Measurements from ENCODE around the gene ACBD6. TPM values are rescaled to one million over a fixed set of nuclear protein-coding genes. Genes with fewer than 3 reads are reported as not detected.
A peak's percentile ranks its signal among the peaks of the same experiment; 100 is the strongest.

Gene ACBD6
- total and polyA plus RNA-seq, 10 of the 15 experiments (the other 5 are each of a cell fraction or from before 2014, with no cell fraction given): 15.0 to 67.3 (median 55.0) TPM

GRCh38 chr1:180291004-180291403 is 211.4 kb downstream of the ACBD6 start:
- Histone ChIP-seq H3K9ac (ENCODE audit: control insufficient read depth, insufficient read depth, low read length) (no peak overlapping the region), H3K79me2 (ENCODE audit: control insufficient read depth, insufficient read depth, low read length) (no peaks in the 10 kb centered on the region), H3K27me3 (replicated peaks in 1 of 2; ENCODE audit: control insufficient read depth in 2 of 2, insufficient read depth in 2 of 2, low read length in 1 of 2) (no peaks in the 10 kb centered on the region), H3K4me3 (no peak overlapping the region), H4K20me1 (ENCODE audit: control insufficient read depth, insufficient read depth) (no peaks in the 10 kb centered on the region), H3K27ac (ENCODE audit: control insufficient read depth, insufficient read depth) (peak overlapping the region; percentile 61), H3K4me1 (ENCODE audit: control insufficient read depth, insufficient read depth, low read length) (no peaks in the 10 kb centered on the region), H2AFZ (ENCODE audit: control insufficient read depth, low read depth, low read length) (no peak overlapping the region), H3K9me3 (replicated peaks; ENCODE audit: control insufficient read depth, insufficient read depth, low read length) (no peaks in the 10 kb centered on the region; the same call in 2 of the 3 replicates), H3K4me2 (ENCODE audit: control insufficient read depth, insufficient read depth) (no peak overlapping the region), H3K36me3 (ENCODE audit: control insufficient read depth in 2 of 2, insufficient read depth in 2 of 2, low read length in 1 of 2) (peaks cover 0 to 3% of the 10 kb centered on the region in 2 experiments; a peak in 1 of 4 replicates)
- ChIA-PET SMC1A (ENCODE audit: uncharacterized antibody, unreplicated experiment) (interaction anchor here (1.3 to 1.6 kb wide), 3 partner anchors 9 to 138 kb away, joined by 3 to 6 read pairs (median 5); no protein-coding TSS in a partner anchor), RAD21 (ENCODE audit: unreplicated experiment) (interaction anchor here (0.6 kb wide), 1 partner anchor 210 kb away, joined by 3 read pairs; no protein-coding TSS in a partner anchor), POLR2A (no interaction called here), CTCF (interaction anchor here (0.6 to 1.2 kb wide), 2 partner anchors 14 to 1580 kb away, joined by 3 read pairs; no protein-coding TSS in a partner anchor)
- no TSS peak for BruUV-seq (replicated peaks)
- intact Hi-C loops (cut with micrococcal nuclease; ENCODE audit: unreplicated experiment) (no loop called here), in situ Hi-C loops (cut with MboI) (no loop called here)
- peak; percentile 48 for DNase-seq (ENCODE audit: low read depth, low spot score)
- WGBS (ENCODE audit: insufficient coverage, insufficient replicate concordance, low lambda C conversion rate, missing lambda C conversion rate): 100% methylated on average over 1 of the region's 1 CpG
- ATAC-seq: peak; percentile 85
- no peak for FAIRE-seq
- no peak for TF ChIP-seq NR2C1 (IDR thresholded peaks at IDR 0.05)
- no peak for TF ChIP-seq RAD51 (IDR thresholded peaks at IDR 0.05)
- TF ChIP-seq FOS (IDR thresholded peaks at IDR 0.05; ENCODE audit: borderline replicate concordance, extremely low read depth, insufficient read length): no peak
- no peak for TF ChIP-seq YBX1 (IDR thresholded peaks at IDR 0.05)
- peak; percentile 46; the same call in 1 of the 2 replicates for TF ChIP-seq ZSCAN29 (IDR thresholded peaks at IDR 0.05)
- no peak for TF ChIP-seq SPI1 (IDR thresholded peaks at IDR 0.05; ENCODE audit: borderline replicate concordance, insufficient read depth, low read depth, low read length)
- peak; percentile 54 for TF ChIP-seq IKZF2 (IDR thresholded peaks at IDR 0.05)
- peak; percentile 67; the same call in 1 of the 2 replicates for TF ChIP-seq RELB (IDR thresholded peaks at IDR 0.05; ENCODE audit: low read depth)
- TF ChIP-seq TBL1XR1 (IDR thresholded peaks at IDR 0.05; ENCODE audit: low read depth, low read length): no peak
- TF ChIP-seq EP300 (IDR thresholded peaks at IDR 0.05; ENCODE audit: borderline replicate concordance in 1 of 2, control insufficient read depth in 1 of 2, low read depth in 2 of 2, low read length in 2 of 2): peak in 1 of 2 experiments; percentile 30; a peak in 1 of 4 replicates
- no peak for TF ChIP-seq ELK1 (IDR thresholded peaks at IDR 0.05; ENCODE audit: low read depth, low read length)
- TF ChIP-seq NKRF (conservative IDR thresholded peaks at IDR 0.05): 0 out of 2 replicates have a peak, but pooled peaks have one; percentile 29
- peak; percentile 93 for TF ChIP-seq BACH1 (IDR thresholded peaks at IDR 0.05; ENCODE audit: borderline replicate concordance)
- TF ChIP-seq USF2 (IDR thresholded peaks at IDR 0.05; ENCODE audit: borderline replicate concordance, low read depth, low read length): no peak
- no peak for TF ChIP-seq MEF2B (IDR thresholded peaks at IDR 0.05; ENCODE audit: partially characterized antibody, poor library complexity, severe bottlenecking)

All from GM12878 (cell line).